ENCODE data around the gene PDE4B.

DNA sequence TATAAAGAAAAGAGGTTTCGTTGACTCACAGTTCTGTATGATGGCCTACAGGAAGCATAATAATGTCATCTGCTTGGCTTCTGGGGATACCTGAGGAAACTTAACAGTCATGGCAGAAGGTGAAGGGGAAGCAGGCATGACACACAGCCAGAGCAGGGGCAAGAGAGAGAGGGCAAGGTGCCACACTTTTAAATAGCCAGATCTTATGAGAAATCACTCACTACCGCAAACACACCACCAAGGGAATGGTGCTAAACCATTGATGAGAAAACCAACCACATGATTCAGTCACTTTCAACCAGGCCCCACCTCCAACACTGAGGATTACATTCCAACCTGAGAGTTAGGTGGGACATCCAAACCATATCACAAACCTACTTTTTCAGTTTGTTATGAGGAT, 495.4 kb downstream of the PDE4B start:
- TF ChIP-seq POLR2A (IDR thresholded peaks at IDR 0.05): no peak
- TF ChIP-seq, protein P1, sequence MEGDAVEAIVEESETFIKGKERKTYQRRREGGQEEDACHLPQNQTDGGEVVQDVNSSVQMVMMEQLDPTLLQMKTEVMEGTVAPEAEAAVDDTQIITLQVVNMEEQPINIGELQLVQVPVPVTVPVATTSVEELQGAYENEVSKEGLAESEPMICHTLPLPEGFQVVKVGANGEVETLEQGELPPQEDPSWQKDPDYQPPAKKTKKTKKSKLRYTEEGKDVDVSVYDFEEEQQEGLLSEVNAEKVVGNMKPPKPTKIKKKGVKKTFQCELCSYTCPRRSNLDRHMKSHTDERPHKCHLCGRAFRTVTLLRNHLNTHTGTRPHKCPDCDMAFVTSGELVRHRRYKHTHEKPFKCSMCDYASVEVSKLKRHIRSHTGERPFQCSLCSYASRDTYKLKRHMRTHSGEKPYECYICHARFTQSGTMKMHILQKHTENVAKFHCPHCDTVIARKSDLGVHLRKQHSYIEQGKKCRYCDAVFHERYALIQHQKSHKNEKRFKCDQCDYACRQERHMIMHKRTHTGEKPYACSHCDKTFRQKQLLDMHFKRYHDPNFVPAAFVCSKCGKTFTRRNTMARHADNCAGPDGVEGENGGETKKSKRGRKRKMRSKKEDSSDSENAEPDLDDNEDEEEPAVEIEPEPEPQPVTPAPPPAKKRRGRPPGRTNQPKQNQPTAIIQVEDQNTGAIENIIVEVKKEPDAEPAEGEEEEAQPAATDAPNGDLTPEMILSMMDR (IDR thresholded peaks at IDR 0.05): no peak

All from heart left ventricle (tissue), 13 donors.